Thyroid gland (tissue), 4 donors: ENCODE measurements around the gene RHBDD1. TPM values are rescaled to one million over a fixed set of nuclear protein-coding genes. Genes with fewer than 3 reads are reported as not detected.

ENCODE experiments used
- DNase-seq, 2 donors: peaks; one replicate each; pipeline ENCODE4 v3.0.0-alpha.2; 2019
- H3K27ac ChIP-seq, 3 donors: fragments of 200-600 bp; sonication (generic); 1 replicate in 2 of 3; 2 replicates in 1 of 3; pipeline ENCODE4 v1.5.1; 2016 to 2019; ENCODE audit warnings: mild to moderate bottlenecking in 1 of 3, moderate library complexity in 1 of 3
- H3K27me3 ChIP-seq: fragments of 200-600 bp; sonication (generic); one replicate; pipeline ENCODE4 v1.5.1; 2019
- H3K36me3 ChIP-seq, 2 donors: fragments of 200-600 bp; sonication (generic); one replicate each; pipeline ENCODE4 v1.5.1; 2016 to 2019
- H3K4me1 ChIP-seq, 2 donors: fragments of 200-600 bp; sonication (generic); one replicate each; pipeline ENCODE4 v1.5.1; 2017 to 2019
- H3K4me3 ChIP-seq, 3 donors: fragments of 200-600 bp; sonication (generic); replicated peaks in 1 of 3; 1 replicate in 2 of 3; 2 replicates in 1 of 3; pipeline ENCODE4 v1.5.1; 2016; ENCODE audit warnings: mild to moderate bottlenecking in 1 of 3
- H3K9me3 ChIP-seq: fragments of 200-600 bp; sonication (generic); one replicate; pipeline ENCODE4 v1.5.1; 2017
- CTCF ChIP-seq, 6 experiments: fragments of 200-600 bp in 3 of 6; fragments of 450-650 bp in 3 of 6; sonication (generic) in 3 of 6; IDR thresholded peaks; one replicate each; pipeline ENCODE4 v1.5.1; 2016 to 2019; ENCODE audit warnings: antibody characterized with exemption in 6 of 6, mild to moderate bottlenecking in 2 of 6, inconsistent platforms in 1 of 6, moderate library complexity in 1 of 6
- POLR2A ChIP-seq, 2 donors: fragments of 450-650 bp; IDR thresholded peaks; one replicate each; pipeline ENCODE4 v1.6.1; 2017; ENCODE audit warnings: antibody characterized with exemption in 2 of 2, mild to moderate bottlenecking in 2 of 2, moderate library complexity in 1 of 2
- WGBS, 2 donors: methylation state at CpG; one replicate each; pipeline ENCODE4 v1.1.5; 2017; 5-methylcytosine and 5-hydroxymethylcytosine counted together
- intact Hi-C: fragments of 100-400 bp; cut with DNase I; formaldehyde crosslinking; loops from one replicate; pipeline ENCODE4 v1.15.1; 2023
- total RNA-seq, 4 donors: library from RNA; depleted of rRNA; stranded (reverse); fragments of >200 nt; gene quantifications; one replicate each; pipeline ENCODE4 v1.2.3, GENCODE V29; 2016

Gene RHBDD1
- total RNA-seq, 4 donors from 2014 or later = 17.2 to 36.5 (median 26.2) TPM

GRCh38 chr2:226794196-226794661 is 41.6 kb upstream of the RHBDD1 start:
- Histone ChIP-seq H3K36me3 (peaks cover 6 to 10% of the 10 kb centered on the region in 2 donors), H3K9me3 (no peaks in the 10 kb centered on the region), H3K27ac (peak overlapping the region; percentile 84 to 98 (median 94)), H3K27me3 (no peaks in the 10 kb centered on the region), H3K4me3 (peak overlapping the region in 2 of 3 donors; percentile 12 to 76), H3K4me1 (peaks cover 24 to 33% of the 10 kb centered on the region in 2 donors)
- WGBS, 2 donors = 14 to 21% methylated on average over 4 of the region's 4 CpGs
- intact Hi-C loops = loop anchor here (10.0 kb wide), 1 partner anchor 149 kb away; no protein-coding TSS in a partner anchor
- peak in 1 of 2 donors; percentile 3 for DNase-seq
- TF ChIP-seq POLR2A (IDR thresholded peaks at IDR 0.05) = no peak
- TF ChIP-seq CTCF (IDR thresholded peaks at IDR 0.05) = no peak

GRCh38 chr2:226794751-226795171 is 41.1 kb upstream of the RHBDD1 start:
- Histone ChIP-seq H3K4me3 (peak overlapping the region in 2 of 3 donors; percentile 12 to 76), H3K36me3 (peaks cover 6 to 10% of the 10 kb centered on the region in 2 donors), H3K27me3 (no peaks in the 10 kb centered on the region), H3K4me1 (peaks cover 19 to 30% of the 10 kb centered on the region in 2 donors), H3K9me3 (no peaks in the 10 kb centered on the region), H3K27ac (peak overlapping the region; percentile 84 to 98 (median 94))
- DNase-seq = peak; percentile 51 to 55
- TF ChIP-seq CTCF (IDR thresholded peaks at IDR 0.05) (no peak), POLR2A (IDR thresholded peaks at IDR 0.05) (peak in 1 of 2 donors; percentile 16)
- WGBS, 2 donors = 13 to 21% methylated on average over 9 of the region's 9 CpGs
- intact Hi-C loops = loop anchor here (5.0 to 10.0 kb wide), 2 partner anchors 150 to 577 kb away; no protein-coding TSS in a partner anchor

GRCh38 chr2:226795281-226796011 is 40.4 kb upstream of the RHBDD1 start:
- H3K4me3 ChIP-seq = peak overlapping the region; percentile 72 to 76 (median 76)
- 37 to 44% methylated on average over 4 to 7 of the region's 26 CpGs for WGBS, 2 donors
- peak overlapping the region; percentile 84 to 98 (median 94) for H3K27ac ChIP-seq
- TF ChIP-seq POLR2A (IDR thresholded peaks at IDR 0.05) (peak in 1 of 2 donors; percentile 25), CTCF (IDR thresholded peaks at IDR 0.05) (no peak)
- peaks cover 14 to 28% of the 10 kb centered on the region in 2 donors for H3K4me1 ChIP-seq
- no peaks in the 10 kb centered on the region for H3K9me3 ChIP-seq
- H3K36me3 ChIP-seq = peaks cover 6 to 10% of the 10 kb centered on the region in 2 donors
- H3K27me3 ChIP-seq = no peaks in the 10 kb centered on the region
- DNase-seq = peak; percentile 29 to 38
- intact Hi-C loops = loop anchor here (5.0 to 10.0 kb wide), 2 partner anchors 151 to 578 kb away; no protein-coding TSS in a partner anchor

- peak; percentile 37 to 50 for DNase-seq
- H3K36me3 ChIP-seq = peaks cover 6 to 10% of the 10 kb centered on the region in 2 donors
- TF ChIP-seq POLR2A (IDR thresholded peaks at IDR 0.05) (no peak), CTCF (IDR thresholded peaks at IDR 0.05) (no peak)
- peak overlapping the region; percentile 84 to 98 (median 94) for H3K27ac ChIP-seq
- peaks cover 12 to 25% of the 10 kb centered on the region in 2 donors for H3K4me1 ChIP-seq
- peak overlapping the region; percentile 72 to 76 (median 76) for H3K4me3 ChIP-seq
- H3K9me3 ChIP-seq = no peaks in the 10 kb centered on the region
- intact Hi-C loops = loop anchor here (5.0 to 10.0 kb wide), 2 partner anchors 151 to 579 kb away; no protein-coding TSS in a partner anchor
- H3K27me3 ChIP-seq = no peaks in the 10 kb centered on the region
- 37 to 46% methylated on average over 12 to 16 of the region's 25 CpGs for WGBS, 2 donors
Observed at GRCh38 chr2:226796012-226796839, 39.6 kb upstream of the RHBDD1 start.
